Stimulated activated CD4-positive, alpha-beta T cell treated with anti-CD3 and anti-CD28 coated beads, Interleukin-1b, Interleukin-23, amount 100 ng/mL, for 1 hour (primary cell): ENCODE data around the gene GFM1.

Source experiments
- DNase-seq, 2 donors: peaks; one replicate each; pipeline ENCODE4 v3.0.0-alpha.2; 2020; ENCODE audit warnings: low read depth in 2 of 2

GFM1 gene

GRCh38 chr3:158644345-158644908 lies at the start of gene GFM1:
Gene GFM1 (plus strand): TSS chr3:158644527. CDS start chr3:158644635, 108 bp downstream.
- peak; percentile 65 for DNase-seq

GRCh38 chr3:158600787-158601186 lies 43.5 kb upstream of the GFM1 start:
- DNase-seq, result no peak

- no peak for DNase-seq
These were observed 42.1 kb upstream of the GFM1 start for GRCh38 chr3:158602227-158602626.

- no peak for DNase-seq
These were observed 26.1 kb upstream of the GFM1 start for GRCh38 chr3:158617982-158618875.

GRCh38 chr3:158625881-158626280 lies 18.4 kb upstream of the GFM1 start:
- no peak for DNase-seq

GRCh38 chr3:158631981-158632380 lies 12.3 kb upstream of the GFM1 start:
- DNase-seq, result no peak

GRCh38 chr3:158640646-158641045 lies 3.7 kb upstream of the GFM1 start:
- no peak for DNase-seq

GRCh38 chr3:158642005-158642404 lies 2.3 kb upstream of the GFM1 start:
- no peak for DNase-seq

GRCh38 chr3:158642474-158643210 lies 1.7 kb upstream of the GFM1 start:
- DNase-seq, result no peak

GRCh38 chr3:158649791-158650190 lies 5.5 kb downstream of the GFM1 start:
- DNase-seq, result no peak

GRCh38 chr3:158651192-158651591 lies 6.9 kb downstream of the GFM1 start:
- no peak for DNase-seq

GRCh38 chr3:158652463-158652862 lies 8.1 kb downstream of the GFM1 start:
- no peak for DNase-seq

GRCh38 chr3:158658889-158659288 lies 14.6 kb downstream of the GFM1 start:
- no peak for DNase-seq

- DNase-seq, result peak in 1 of 2 donors; percentile 16
These were observed 15.3 kb downstream of the GFM1 start for GRCh38 chr3:158659454-158660237.

- no peak for DNase-seq
These were observed 16.4 kb downstream of the GFM1 start for GRCh38 chr3:158660711-158661110.

- DNase-seq, result no peak
These were observed 18.9 kb downstream of the GFM1 start for GRCh38 chr3:158663246-158663645.

GRCh38 chr3:158663832-158664231 lies 19.5 kb downstream of the GFM1 start:
- DNase-seq, result no peak

GRCh38 chr3:158666416-158666815 lies 22.1 kb downstream of the GFM1 start:
- no peak for DNase-seq

GRCh38 chr3:158668506-158668905 lies 24.2 kb downstream of the GFM1 start:
- DNase-seq, result no peak

GRCh38 chr3:158671821-158672214 lies 27.5 kb downstream of the GFM1 start:
- DNase-seq, result no peak

- peak; percentile 30 to 42 for DNase-seq
These were observed 28.2 kb downstream of the GFM1 start, which contains the start of gene LXN for GRCh38 chr3:158672215-158673176. Gene LXN (minus strand): TSS chr3:158672648. CDS start chr3:158672478, 170 bp downstream.
